ENCODE data around the gene ATP10A.
"Not testable (repeated sequence)": the region's sequence is repeated elsewhere in the genome, so short reads cannot be mapped to it uniquely, and the experiment has no call there.

ATP10A gene

DNA sequence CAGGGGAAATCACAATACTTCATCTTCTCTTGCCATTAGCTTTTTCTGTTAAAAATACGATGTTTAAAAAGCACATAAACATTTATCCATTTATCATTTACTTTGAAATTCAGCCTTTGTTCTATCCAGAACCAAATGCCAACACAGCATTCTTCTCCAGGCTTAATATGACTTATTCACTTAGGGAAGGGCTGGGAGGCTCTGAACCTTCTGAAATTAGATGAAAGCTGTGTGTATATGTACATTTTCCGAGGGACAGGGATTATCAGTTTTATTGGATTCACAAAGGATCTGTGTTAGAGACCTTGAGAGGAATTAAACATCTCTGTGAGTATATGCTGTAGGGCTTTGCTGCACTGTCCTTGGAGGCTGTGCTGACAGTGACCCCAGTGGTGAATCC is 213.7 kb downstream of the ATP10A start:
- no peak for DNase-seq (ENCODE audit: low spot score)

DNA sequence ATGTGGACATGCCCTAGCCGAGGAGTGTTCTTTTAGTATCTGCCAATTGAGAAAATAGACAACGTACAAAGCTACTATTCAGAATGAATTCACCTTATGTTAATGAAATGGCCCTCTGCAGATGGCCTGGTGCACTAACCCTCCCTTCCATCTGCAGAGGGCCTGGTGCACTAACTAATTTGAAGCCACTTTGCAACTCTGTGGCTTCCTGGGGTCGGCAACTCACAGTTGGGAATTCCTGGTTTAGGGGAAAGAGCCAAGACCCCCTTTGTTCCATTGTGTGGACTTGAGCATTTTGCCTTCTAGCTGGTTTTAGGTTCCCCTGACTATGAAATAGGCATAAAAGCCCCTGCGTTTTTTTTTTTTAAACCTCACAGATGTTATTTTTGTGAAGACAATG is 220.0 kb downstream of the ATP10A start:
- no peak for DNase-seq (ENCODE audit: low spot score)

DNA sequence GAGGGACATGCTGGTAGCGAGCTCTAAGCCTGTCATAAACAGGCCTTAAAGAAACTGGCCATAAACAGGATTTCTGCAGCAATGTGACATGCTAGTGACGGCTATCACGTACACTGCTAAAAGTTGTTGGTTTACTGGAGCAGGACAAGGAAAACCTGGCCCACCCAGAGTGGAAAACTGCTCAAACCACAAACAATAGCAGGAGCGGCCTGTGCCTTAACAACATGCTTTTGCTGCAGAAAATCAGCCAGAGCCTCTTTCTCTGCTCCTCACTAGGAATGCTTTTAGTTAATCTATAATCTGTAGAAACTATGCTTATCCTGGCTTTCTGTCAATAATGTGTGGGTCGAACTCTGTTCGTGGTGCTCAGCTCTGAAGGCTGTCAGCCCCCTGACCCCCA is 221.4 kb downstream of the ATP10A start:
- DNase-seq (ENCODE audit: low spot score): no peak

GRCh38 chr15:25641361-25641760 is 221.8 kb downstream of the ATP10A start:
- no peak for DNase-seq (ENCODE audit: low spot score)

- DNase-seq (ENCODE audit: low spot score): not testable (repeated sequence)
These were observed 222.2 kb downstream of the ATP10A start for GRCh38 chr15:25640959-25641358.

GRCh38 chr15:25640381-25640780 is 222.7 kb downstream of the ATP10A start:
- no peak for DNase-seq (ENCODE audit: low spot score)

GRCh38 chr15:25636486-25636885 is 226.6 kb downstream of the ATP10A start:
- DNase-seq (ENCODE audit: low spot score): not testable (repeated sequence)

- DNase-seq (ENCODE audit: low spot score): no peak
These were observed 227.9 kb downstream of the ATP10A start for GRCh38 chr15:25635191-25635590.

- DNase-seq (ENCODE audit: low spot score): no peak
These were observed 229.3 kb downstream of the ATP10A start for GRCh38 chr15:25633862-25634261.

DNA sequence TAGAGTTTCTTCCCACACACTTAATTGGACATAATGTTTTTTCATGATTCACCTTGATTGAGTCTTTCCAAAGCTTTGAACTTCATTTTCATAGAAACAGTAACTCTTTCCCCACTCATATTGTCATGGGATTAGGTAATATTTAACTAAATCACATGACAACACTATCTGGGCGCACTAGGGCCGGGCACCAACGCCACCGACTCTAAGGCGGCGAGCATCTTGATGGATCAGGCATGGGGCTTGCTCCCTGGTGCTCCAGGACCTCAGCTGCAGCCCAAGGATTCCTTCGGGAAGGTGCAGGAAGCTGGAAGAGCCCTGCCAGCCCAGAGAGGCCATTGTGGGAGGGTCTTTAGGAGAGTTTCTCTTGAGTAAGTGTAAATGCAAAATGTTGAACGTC is 231.2 kb downstream of the ATP10A start:
- DNase-seq (ENCODE audit: low spot score): no peak
